Measurements from ENCODE around the gene RPTOR. TPM values are rescaled to one million over a fixed set of nuclear protein-coding genes. Genes with fewer than 3 reads are reported as not detected.

Gene RPTOR
- polyA plus RNA-seq, 1 donor from 2014 or later = 8.0 TPM

DNA sequence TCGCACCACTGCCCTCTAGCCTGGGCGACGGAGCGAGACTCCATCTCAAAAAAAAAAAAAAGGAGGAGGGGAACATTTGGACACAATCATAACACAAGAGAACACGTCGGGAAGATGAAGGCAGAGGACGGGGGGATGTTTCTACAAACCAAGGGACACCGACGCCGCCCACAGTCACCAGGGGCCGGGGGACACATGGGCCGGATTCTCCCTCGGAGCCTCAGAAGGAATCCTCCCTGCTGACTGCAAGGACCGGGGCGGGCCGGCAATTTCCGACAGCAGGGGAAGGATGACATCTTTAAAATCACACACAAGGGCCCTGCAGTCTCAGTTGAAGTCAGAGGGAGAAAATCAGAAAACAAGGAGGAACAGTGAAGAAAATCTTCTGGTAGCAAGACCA, 438.9 kb downstream of the RPTOR start:
- H4K20me1 ChIP-seq (ENCODE audit: insufficient read depth) = no peaks in the 10 kb centered on the region
- TF ChIP-seq SMC3 (conservative IDR thresholded peaks at IDR 0.05; ENCODE audit: poor library complexity) (no peak), POLR2AphosphoS5 (IDR thresholded peaks at IDR 0.05) (no peak), TAF1 (IDR thresholded peaks at IDR 0.05; ENCODE audit: low read depth) (no peak), CTCF (IDR thresholded peaks at IDR 0.05; ENCODE audit: poor library complexity, severe bottlenecking) (no peak), EZH2 (IDR thresholded peaks at IDR 0.05; ENCODE audit: borderline replicate concordance, insufficient read depth, low read length, poor library complexity, severe bottlenecking) (no peak), RAD21 (conservative IDR thresholded peaks at IDR 0.05) (no peak), REST (IDR thresholded peaks at IDR 0.05; ENCODE audit: borderline replicate concordance) (no peak), EP300 (conservative IDR thresholded peaks at IDR 0.05; ENCODE audit: poor library complexity, severe bottlenecking) (no peak), MXI1 (conservative IDR thresholded peaks at IDR 0.05; ENCODE audit: poor library complexity, severe bottlenecking) (no peak)

GRCh38 chr17:80984749-80985148, 440.1 kb downstream of the RPTOR start:
- H3K9ac ChIP-seq (ENCODE audit: low read length) = no peak overlapping the region
- H3K4me2 ChIP-seq (ENCODE audit: low read length) = no peak overlapping the region

More for the DNA sequence above, 438.9 kb downstream of the RPTOR start:
- no peaks in the 10 kb centered on the region for H3K36me3 ChIP-seq (ENCODE audit: insufficient read depth, low read length)
- no peak overlapping the region for H3K4me3 ChIP-seq (ENCODE audit: low read length)
- H3K9ac ChIP-seq (ENCODE audit: low read length) = no peak overlapping the region
- no peaks in the 10 kb centered on the region for H3K27me3 ChIP-seq (ENCODE audit: insufficient read depth, low read depth, low read length)
- H3K9me2 ChIP-seq (ENCODE audit: insufficient read depth, low read length) = no peaks in the 10 kb centered on the region
- no peaks in the 10 kb centered on the region for H3K79me2 ChIP-seq (replicated peaks; ENCODE audit: insufficient read depth, low read length)
- H2AFZ ChIP-seq (ENCODE audit: low read depth, low read length) = no peak overlapping the region
- H3F3A ChIP-seq (ENCODE audit: insufficient read depth, low read length, poor library complexity, severe bottlenecking) = no peaks in the 10 kb centered on the region
- H3K4me2 ChIP-seq (ENCODE audit: low read length) = no peak overlapping the region
- H3K27ac ChIP-seq (ENCODE audit: low read length) = no peak overlapping the region
- H3K9me3 ChIP-seq (ENCODE audit: low read length) = no peaks in the 10 kb centered on the region

More at GRCh38 chr17:80984749-80985148, 440.1 kb downstream of the RPTOR start:
- H2AFZ ChIP-seq (ENCODE audit: low read depth, low read length) = no peak overlapping the region
- no peak overlapping the region for H3K4me3 ChIP-seq (ENCODE audit: low read length)
- H4K20me1 ChIP-seq (ENCODE audit: insufficient read depth) = no peaks in the 10 kb centered on the region
- H3K27me3 ChIP-seq (ENCODE audit: insufficient read depth, low read depth, low read length) = no peaks in the 10 kb centered on the region
- no peaks in the 10 kb centered on the region for H3K36me3 ChIP-seq (ENCODE audit: insufficient read depth, low read length)
- TF ChIP-seq REST (IDR thresholded peaks at IDR 0.05; ENCODE audit: borderline replicate concordance) (no peak), RAD21 (conservative IDR thresholded peaks at IDR 0.05) (no peak), EZH2 (IDR thresholded peaks at IDR 0.05; ENCODE audit: borderline replicate concordance, insufficient read depth, low read length, poor library complexity, severe bottlenecking) (no peak), EP300 (conservative IDR thresholded peaks at IDR 0.05; ENCODE audit: poor library complexity, severe bottlenecking) (no peak), MXI1 (conservative IDR thresholded peaks at IDR 0.05; ENCODE audit: poor library complexity, severe bottlenecking) (no peak), SMC3 (conservative IDR thresholded peaks at IDR 0.05; ENCODE audit: poor library complexity) (no peak), TAF1 (IDR thresholded peaks at IDR 0.05; ENCODE audit: low read depth) (no peak), CTCF (IDR thresholded peaks at IDR 0.05; ENCODE audit: poor library complexity, severe bottlenecking) (no peak), POLR2AphosphoS5 (IDR thresholded peaks at IDR 0.05) (no peak)
- H3F3A ChIP-seq (ENCODE audit: insufficient read depth, low read length, poor library complexity, severe bottlenecking) = no peaks in the 10 kb centered on the region
- H3K79me2 ChIP-seq (replicated peaks; ENCODE audit: insufficient read depth, low read length) = no peaks in the 10 kb centered on the region
- H3K9me3 ChIP-seq (ENCODE audit: low read length) = no peaks in the 10 kb centered on the region
- no peaks in the 10 kb centered on the region for H3K9me2 ChIP-seq (ENCODE audit: insufficient read depth, low read length)
- H3K27ac ChIP-seq (ENCODE audit: low read length) = no peak overlapping the region
